K562 (cell line): Measurements from ENCODE around the gene SDCBP2. TPM values are rescaled to one million over a fixed set of nuclear protein-coding genes. Genes with fewer than 3 reads are reported as not detected.

Experiments
- ATAC-seq: fragments of 200-7000 bp; cut with Tn5 transposase; 3 replicates; pipeline ENCODE4 v1.9.1; 2020; ENCODE audit warnings: moderate library complexity
- BruUV-seq: library from RNA; stranded (reverse); fragments of 400-500 nt; replicated peaks from 2 replicates; lab custom pipeline; 2021; lab: Mats Ljungman, UMichigan
- CTCF ChIA-PET: fragments of 300-600 bp; formaldehyde crosslinking; extraction: SDS; loops from one replicate; lab custom pipeline; 2021; ENCODE audit warnings: low intra/inter-chr PET ratio; lab: Yijun Ruan, JAX
- POLR2A ChIA-PET: fragments of 300-600, 350-650 bp; sonication (Branson Sonifier 250); formaldehyde crosslinking; extraction: SDS; loops from one replicate; lab custom pipeline; 2021; ENCODE audit warnings: antibody characterized with exemption, inconsistent platforms; lab: Yijun Ruan, JAX
- DNase-seq, 4 experiments: peaks; one replicate each; pipeline versions ENCODE4 v3.0.0 to v3.0.0-alpha.2; 2011 to 2018; ENCODE audit warnings: low spot score in 3 of 4, mixed read lengths in 3 of 4; ENCODE audit errors: extremely low read depth in 1 of 4
- FAIRE-seq: peaks from 2 replicates; lab custom pipeline; 2011; peaks lifted over from hg19 to GRCh38; lab: Jason Lieb, UNC
- H2AFZ ChIP-seq: 2 replicates; pipeline ENCODE4 v1.6.0; 2011; ENCODE audit warnings: low read depth, low read length, control low read depth, inconsistent platforms
- H3K27ac ChIP-seq: fragments of 200-600 bp; 3 replicates; pipeline ENCODE4 v1.8.0; 2011; ENCODE audit warnings: low read depth, mild to moderate bottlenecking, control low read depth, inconsistent platforms, low read length, moderate library complexity, mixed read lengths; ENCODE audit errors: extremely low read depth
- H3K27me3 ChIP-seq, 2 experiments: fragments of 300-600 bp in 1 of 2; 2 replicates in 1 of 2; 3 replicates in 1 of 2; pipeline versions ENCODE4 v1.6.0 to v1.8.0; 2011; ENCODE audit warnings: inconsistent platforms in 2 of 2, low read length in 2 of 2, mild to moderate bottlenecking in 1 of 2, mixed read lengths in 1 of 2, moderate library complexity in 1 of 2; ENCODE audit not compliant: control insufficient read depth in 2 of 2, insufficient read depth in 2 of 2
- H3K36me3 ChIP-seq: fragments of 300-600 bp; 3 replicates; pipeline ENCODE4 v1.8.0; 2011; ENCODE audit warnings: mild to moderate bottlenecking, low read length, inconsistent platforms; ENCODE audit not compliant: control insufficient read depth, insufficient read depth
- H3K4me1 ChIP-seq, 2 experiments: fragments of 200-600 bp in 1 of 2; replicated peaks in 1 of 2; 2 replicates in 1 of 2; 3 replicates in 1 of 2; pipeline versions ENCODE4 v1.5.1 to v1.8.0; 2011; ENCODE audit warnings: inconsistent platforms in 2 of 2, low read length in 2 of 2, mild to moderate bottlenecking in 1 of 2, mixed read lengths in 1 of 2, moderate library complexity in 1 of 2; ENCODE audit not compliant: control insufficient read depth in 2 of 2, insufficient read depth in 2 of 2
- H3K4me2 ChIP-seq: 2 replicates; pipeline ENCODE4 v1.6.1; 2011; ENCODE audit warnings: low read length, control low read depth, inconsistent platforms, mixed read lengths; ENCODE audit not compliant: insufficient read depth
- H3K4me3 ChIP-seq: fragments of 200-600 bp; sonication (generic), shearing (Covaris generic); 2 replicates; pipeline ENCODE4 v1.5.1; 2016; ENCODE audit warnings: control low read depth, inconsistent platforms
- H3K79me2 ChIP-seq: fragments of 200-600 bp; 3 replicates; pipeline ENCODE4 v1.8.0; 2011; ENCODE audit warnings: low read length, inconsistent platforms; ENCODE audit not compliant: control insufficient read depth, insufficient read depth
- H3K9ac ChIP-seq, 2 experiments: 2 replicates each; pipeline versions ENCODE4 v1.6.0 to v1.6.1; 2011; ENCODE audit warnings: low read depth in 2 of 2, low read length in 2 of 2, control low read depth in 1 of 2, inconsistent platforms in 1 of 2, mild to moderate bottlenecking in 1 of 2, mixed read lengths in 1 of 2; ENCODE audit not compliant: insufficient read depth in 1 of 2
- H3K9me1 ChIP-seq: one replicate; pipeline ENCODE4 v1.6.0; 2011; ENCODE audit warnings: inconsistent platforms, mild to moderate bottlenecking, low read length, moderate library complexity; ENCODE audit not compliant: control insufficient read depth, insufficient read depth
- H3K9me3 ChIP-seq: replicated peaks from 2 replicates; pipeline ENCODE4 v1.5.1; 2011; ENCODE audit warnings: low read depth, low read length, inconsistent platforms; ENCODE audit not compliant: control insufficient read depth, insufficient read depth
- H4K20me1 ChIP-seq: replicated peaks from 2 replicates; pipeline ENCODE4 v1.6.1; 2011; ENCODE audit warnings: low read length, inconsistent platforms, mixed read lengths; ENCODE audit not compliant: control insufficient read depth, insufficient read depth
- CBFA2T3 ChIP-seq: fragments of 450-650 bp; IDR thresholded peaks from 2 replicates; pipeline ENCODE4 v1.6.1; 2017
- FOS ChIP-seq: IDR thresholded peaks from 3 replicates; pipeline ENCODE4 v1.6.1; 2011; ENCODE audit not compliant: insufficient read length; ENCODE audit errors: extremely low read depth
- ILK ChIP-seq: fragments of 450-650 bp; IDR thresholded peaks from 2 replicates; pipeline ENCODE4 v1.6.1; 2016; ENCODE audit warnings: missing genetic modification characterization, low read depth, mild to moderate bottlenecking, missing compliant biosample characterization, moderate library complexity, borderline replicate concordance
- LCOR ChIP-seq: sonication (generic); formaldehyde crosslinking; IDR thresholded peaks from 2 replicates; pipeline ENCODE4 v1.8.0; 2022; ENCODE audit warnings: mild to moderate bottlenecking, missing genetic modification reagents
- PHTF2 ChIP-seq: fragments of 250-450 bp; sonication (Bioruptor Pico); IDR thresholded peaks from 2 replicates; pipeline ENCODE4 v1.5.0; 2021; ENCODE audit warnings: mild to moderate bottlenecking
- TSC22D4 ChIP-seq: fragments of 450-650 bp; IDR thresholded peaks from 2 replicates; pipeline ENCODE4 v1.6.1; 2016; ENCODE audit warnings: missing genetic modification characterization, missing biosample characterization, control low read depth
- ZBTB17 ChIP-seq: fragments of 450-650 bp; formaldehyde crosslinking; IDR thresholded peaks from 2 replicates; pipeline ENCODE4 v1.4.0; 2020; ENCODE audit warnings: mild to moderate bottlenecking
- WGBS: fragments of 100-300 bp; shearing (Covaris generic); methylation state at CpG from one replicate; pipeline ENCODE4 v1.1.6; 2016; ENCODE audit warnings: low coverage, mixed read lengths; ENCODE audit not compliant: insufficient coverage; ENCODE audit errors: missing lambda C conversion rate; 5-methylcytosine and 5-hydroxymethylcytosine counted together
- in situ Hi-C: fragments of 300-500 bp; cut with MboI; formaldehyde crosslinking; loops from 4 replicates; pipeline ENCODE4 v1.15.0; 2018; ENCODE audit warnings: inconsistent platforms, mixed read lengths
- intact Hi-C: fragments of 100-400 bp; cut with micrococcal nuclease; formaldehyde crosslinking; loops from 2 replicates; pipeline ENCODE4 v1.14.2; 2022
- polyA plus RNA-seq, 8 experiments: library from polyadenylated mRNA; depleted of rRNA in 4 of 8; stranded (reverse) in 5 of 8; unstranded in 3 of 8; fragments of >200 nt; fragmentation: Nextera tagmentation in 2 of 8; fragmentation: Illumina TruSeq in 1 of 8; extraction: Ambion mirVana in 2 of 8; extraction: Trizol in 1 of 8; gene quantifications; 2 replicates each; pipeline versions ENCODE4 v1.2.1 to v1.2.3, GENCODE V29; 2011 to 2014; ENCODE audit warnings: inconsistent platforms in 1 of 8, missing spikeins in 1 of 8
- total RNA-seq, 7 experiments: library from RNA; depleted of rRNA in 6 of 7; stranded (reverse); fragments of >200 nt in 6 of 7; fragmentation: Illumina TruSeq in 2 of 7; extraction: Trizol in 2 of 7; gene quantifications; 2 replicates each; pipeline versions ENCODE4 v1.2.1 to v1.2.3, GENCODE V29; 2011 to 2021; ENCODE audit warnings: low replicate concordance in 1 of 7
- TF ChIP-seq, protein P1 (sequence below): fragments of 450-650 bp; IDR thresholded peaks from 2 replicates; pipeline ENCODE4 v1.7.1; 2018; ENCODE audit warnings: mild to moderate bottlenecking, low read depth; ENCODE audit not compliant: partially characterized antibody

Gene SDCBP2
- total and polyA plus RNA-seq, 9 of the 15 experiments (the other 6 are each of a cell fraction or from before 2014, with no cell fraction given), result 0.06 to 1.2 (median 0.80) TPM

DNA sequence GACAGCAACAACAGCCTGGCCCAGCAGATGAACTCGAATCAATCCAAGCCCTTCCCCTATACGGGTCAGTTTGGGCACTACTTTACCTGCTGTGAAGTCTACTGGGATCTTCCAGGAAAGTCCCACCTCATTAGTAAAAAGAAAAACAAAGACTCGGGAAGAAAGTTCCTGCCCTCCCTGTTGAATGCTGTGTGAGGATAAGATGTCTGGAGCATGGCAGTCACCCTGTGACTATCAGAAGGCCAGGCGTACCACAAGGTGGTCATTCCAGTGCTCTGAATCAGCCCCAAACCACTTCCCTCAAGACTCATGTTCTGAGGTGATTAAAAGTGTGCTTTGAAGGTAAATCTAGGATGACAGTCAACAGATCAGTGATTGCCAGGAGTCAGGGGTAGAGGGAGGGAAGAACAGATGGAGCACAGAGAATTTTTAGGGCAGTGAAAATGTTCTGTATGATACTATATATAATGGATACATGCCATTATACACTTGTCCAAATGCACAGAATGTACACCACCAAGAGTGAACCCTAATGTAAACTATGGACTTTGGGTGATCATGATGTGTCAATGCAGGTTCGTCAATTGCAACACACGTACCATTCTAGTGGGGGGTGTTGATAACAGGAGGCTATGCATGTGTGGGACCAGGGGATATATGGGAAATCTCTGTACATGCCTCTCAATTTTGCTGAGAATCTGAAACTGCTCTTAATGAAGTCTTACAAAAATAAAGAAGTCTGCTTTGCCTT is 49.2 kb upstream of the SDCBP2 start (continued):
- TF ChIP-seq PHTF2 (CRISPR knock-in tag) (no peak), TSC22D4 (tag) (no peak), LCOR (CRISPR knock-in tag) (no peak), FOS (no peak), CBFA2T3 (peak; percentile 89)

DNA sequence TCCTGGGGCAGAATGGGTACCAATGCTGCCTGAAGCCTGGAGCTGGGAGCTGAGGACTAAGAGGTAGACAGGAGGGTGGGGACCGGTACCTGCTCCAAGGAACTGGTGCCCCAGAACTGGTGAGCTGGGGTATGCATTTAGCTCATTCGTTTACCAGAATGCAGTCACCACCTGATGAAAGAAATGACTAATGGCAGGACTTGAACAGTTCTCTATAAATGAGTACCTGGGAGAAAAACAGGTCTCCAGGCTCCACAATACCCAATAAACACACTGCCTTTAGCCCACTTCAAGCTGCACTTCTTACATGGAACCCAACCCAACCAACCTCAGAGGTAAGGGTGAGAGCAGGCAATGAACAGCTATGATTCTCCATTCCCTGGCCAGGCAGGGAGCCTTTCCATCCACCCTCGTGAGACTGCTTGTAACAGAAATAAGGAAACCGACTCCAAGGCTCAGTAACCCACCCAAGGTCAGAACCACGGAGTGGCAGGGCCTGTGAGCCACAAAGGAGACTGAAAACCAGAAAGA is 48.5 kb upstream of the SDCBP2 start:
- H3K9me3 ChIP-seq, result no peaks in the 10 kb centered on the region
- H3K79me2 ChIP-seq, result peaks cover 89% of the 10 kb centered on the region
- ChIA-PET CTCF (no interaction called here), POLR2A (interaction anchor here (0.7 kb wide), 1 partner anchor 50 kb away, joined by 3 read pairs; no protein-coding TSS in a partner anchor)
- H3K27me3 ChIP-seq, result no peaks in the 10 kb centered on the region
- H3K4me2 ChIP-seq, result no peak overlapping the region
- H3K9me1 ChIP-seq, result peaks cover 4% of the 10 kb centered on the region
- DNase-seq (no peak), ATAC-seq (no peak)
- H3K27ac ChIP-seq, result no peak overlapping the region
- whole genome bisulfite sequencing, result 67% methylated on average over 5 of the region's 5 CpGs
- peaks cover 55% of the 10 kb centered on the region; the same call in 2 of the 3 replicates for H3K36me3 ChIP-seq
- in situ Hi-C loops, result no loop called here
- H3K4me1 ChIP-seq, result peaks cover 0 to 42% of the 10 kb centered on the region in 2 experiments; a peak in 3 of 5 replicates
- H3K9ac ChIP-seq, result no peak overlapping the region; a peak in 1 of 4 replicates
- H4K20me1 ChIP-seq, result peaks cover 52% of the 10 kb centered on the region
- H2AFZ ChIP-seq, result no peak overlapping the region
- TF ChIP-seq ZBTB17 (CRISPR knock-in tag), result no peak
- TF ChIP-seq, protein P1, sequence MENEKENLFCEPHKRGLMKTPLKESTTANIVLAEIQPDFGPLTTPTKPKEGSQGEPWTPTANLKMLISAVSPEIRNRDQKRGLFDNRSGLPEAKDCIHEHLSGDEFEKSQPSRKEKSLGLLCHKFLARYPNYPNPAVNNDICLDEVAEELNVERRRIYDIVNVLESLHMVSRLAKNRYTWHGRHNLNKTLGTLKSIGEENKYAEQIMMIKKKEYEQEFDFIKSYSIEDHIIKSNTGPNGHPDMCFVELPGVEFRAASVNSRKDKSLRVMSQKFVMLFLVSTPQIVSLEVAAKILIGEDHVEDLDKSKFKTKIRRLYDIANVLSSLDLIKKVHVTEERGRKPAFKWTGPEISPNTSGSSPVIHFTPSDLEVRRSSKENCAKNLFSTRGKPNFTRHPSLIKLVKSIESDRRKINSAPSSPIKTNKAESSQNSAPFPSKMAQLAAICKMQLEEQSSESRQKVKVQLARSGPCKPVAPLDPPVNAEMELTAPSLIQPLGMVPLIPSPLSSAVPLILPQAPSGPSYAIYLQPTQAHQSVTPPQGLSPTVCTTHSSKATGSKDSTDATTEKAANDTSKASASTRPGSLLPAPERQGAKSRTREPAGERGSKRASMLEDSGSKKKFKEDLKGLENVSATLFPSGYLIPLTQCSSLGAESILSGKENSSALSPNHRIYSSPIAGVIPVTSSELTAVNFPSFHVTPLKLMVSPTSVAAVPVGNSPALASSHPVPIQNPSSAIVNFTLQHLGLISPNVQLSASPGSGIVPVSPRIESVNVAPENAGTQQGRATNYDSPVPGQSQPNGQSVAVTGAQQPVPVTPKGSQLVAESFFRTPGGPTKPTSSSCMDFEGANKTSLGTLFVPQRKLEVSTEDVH, result no peak
- no peak for TF ChIP-seq ILK (tag)
- TF ChIP-seq, all 486 proteins: peak for 0
- intact Hi-C loops, result no loop called here
- FAIRE-seq, result no peak
- no TSS peak for BruUV-seq
- no peak overlapping the region for H3K4me3 ChIP-seq
